Mesothelial cell of epicardium (in vitro differentiated cells): ENCODE data around the gene MYOM1. TPM values are rescaled to one million over a fixed set of nuclear protein-coding genes. Genes with fewer than 3 reads are reported as not detected.

Experiments
- DNase-seq, 2 experiments: peaks; one replicate each; pipeline ENCODE4 v3.0.0; 2021; ENCODE audit warnings: low spot score in 2 of 2; ENCODE audit not compliant: unreplicated experiment in 2 of 2
- H3K27ac Mint-ChIP-seq: 2 replicates; pipeline ENCODE4 v1.8.0; 2021; ENCODE audit warnings: mixed read lengths
- H3K27me3 Mint-ChIP-seq: 2 replicates; pipeline ENCODE4 v1.8.0; 2021; ENCODE audit warnings: low read depth, mixed read lengths
- H3K36me3 Mint-ChIP-seq: 2 replicates; pipeline ENCODE4 v1.8.0; 2021; ENCODE audit warnings: mixed read lengths
- H3K4me1 Mint-ChIP-seq: 2 replicates; pipeline ENCODE4 v1.8.0; 2021; ENCODE audit warnings: mixed read lengths
- H3K4me3 Mint-ChIP-seq: 2 replicates; pipeline ENCODE4 v1.8.0; 2021; ENCODE audit warnings: mild to moderate bottlenecking, moderate library complexity, mixed read lengths
- H3K9me3 Mint-ChIP-seq: 2 replicates; pipeline ENCODE4 v1.8.0; 2021; ENCODE audit warnings: mixed read lengths
- CTCF ChIP-seq: fragments of 200-600 bp; sonication (generic); IDR thresholded peaks from one replicate; pipeline ENCODE4 v1.5.0; 2021; ENCODE audit warnings: antibody characterized with exemption; ENCODE audit not compliant: unreplicated experiment
- total RNA-seq: library from RNA; stranded (reverse); gene quantifications from 3 replicates; pipeline ENCODE4 v1.2.1, GENCODE V29; 2021

MYOM1 gene
- total RNA-seq, 1 donor from 2014 or later, result 2.8 TPM

GRCh38 chr18:3044931-3045698 lies 174.7 kb downstream of the MYOM1 start:
- Mint-ChIP-seq H3K4me3 (peak overlapping the region; percentile 15), H3K36me3 (no peaks in the 10 kb centered on the region), H3K27me3 (peaks cover 3% of the 10 kb centered on the region), H3K27ac (peak overlapping the region; percentile 94), H3K9me3 (no peaks in the 10 kb centered on the region), H3K4me1 (peaks cover 38% of the 10 kb centered on the region)
- DNase-seq, result peak in 1 of 2 experiments; percentile 43
- no peak for TF ChIP-seq CTCF

GRCh38 chr18:3042379-3042778 lies 177.4 kb downstream of the MYOM1 start:
- Mint-ChIP-seq H3K9me3 (no peaks in the 10 kb centered on the region), H3K36me3 (no peaks in the 10 kb centered on the region), H3K4me3 (no peak overlapping the region), H3K27ac (peak overlapping the region; percentile 86), H3K4me1 (peaks cover 45% of the 10 kb centered on the region), H3K27me3 (no peaks in the 10 kb centered on the region)
- no peak for TF ChIP-seq CTCF
- DNase-seq, result no peak

GRCh38 chr18:3041843-3042242 lies 177.9 kb downstream of the MYOM1 start:
- H3K9me3 Mint-ChIP-seq, result no peaks in the 10 kb centered on the region
- no peaks in the 10 kb centered on the region for H3K27me3 Mint-ChIP-seq
- TF ChIP-seq CTCF, result no peak
- H3K4me3 Mint-ChIP-seq, result no peak overlapping the region
- H3K4me1 Mint-ChIP-seq, result peaks cover 45% of the 10 kb centered on the region
- peak overlapping the region; percentile 86 for H3K27ac Mint-ChIP-seq
- no peaks in the 10 kb centered on the region for H3K36me3 Mint-ChIP-seq
- no peak for DNase-seq

- DNase-seq, result no peak
Measured at GRCh38 chr18:3040881-3041280, 178.9 kb downstream of the MYOM1 start.

GRCh38 chr18:3040173-3040572 lies 179.6 kb downstream of the MYOM1 start:
- H3K27ac Mint-ChIP-seq, result no peak overlapping the region
- no peaks in the 10 kb centered on the region for H3K9me3 Mint-ChIP-seq
- no peak overlapping the region for H3K4me3 Mint-ChIP-seq
- H3K36me3 Mint-ChIP-seq, result no peaks in the 10 kb centered on the region
- no peaks in the 10 kb centered on the region for H3K27me3 Mint-ChIP-seq
- DNase-seq, result no peak
- H3K4me1 Mint-ChIP-seq, result peaks cover 32% of the 10 kb centered on the region
- TF ChIP-seq CTCF, result no peak

More at GRCh38 chr18:3040881-3041280, 178.9 kb downstream of the MYOM1 start:
- H3K27me3 Mint-ChIP-seq, result no peaks in the 10 kb centered on the region
- H3K4me3 Mint-ChIP-seq, result no peak overlapping the region
- H3K4me1 Mint-ChIP-seq, result peaks cover 38% of the 10 kb centered on the region
- H3K9me3 Mint-ChIP-seq, result no peaks in the 10 kb centered on the region
- H3K27ac Mint-ChIP-seq, result no peak overlapping the region
- TF ChIP-seq CTCF, result no peak
- H3K36me3 Mint-ChIP-seq, result no peaks in the 10 kb centered on the region
